ENCODE data around the gene ZNF837.

Gene ZNF837

DNA sequence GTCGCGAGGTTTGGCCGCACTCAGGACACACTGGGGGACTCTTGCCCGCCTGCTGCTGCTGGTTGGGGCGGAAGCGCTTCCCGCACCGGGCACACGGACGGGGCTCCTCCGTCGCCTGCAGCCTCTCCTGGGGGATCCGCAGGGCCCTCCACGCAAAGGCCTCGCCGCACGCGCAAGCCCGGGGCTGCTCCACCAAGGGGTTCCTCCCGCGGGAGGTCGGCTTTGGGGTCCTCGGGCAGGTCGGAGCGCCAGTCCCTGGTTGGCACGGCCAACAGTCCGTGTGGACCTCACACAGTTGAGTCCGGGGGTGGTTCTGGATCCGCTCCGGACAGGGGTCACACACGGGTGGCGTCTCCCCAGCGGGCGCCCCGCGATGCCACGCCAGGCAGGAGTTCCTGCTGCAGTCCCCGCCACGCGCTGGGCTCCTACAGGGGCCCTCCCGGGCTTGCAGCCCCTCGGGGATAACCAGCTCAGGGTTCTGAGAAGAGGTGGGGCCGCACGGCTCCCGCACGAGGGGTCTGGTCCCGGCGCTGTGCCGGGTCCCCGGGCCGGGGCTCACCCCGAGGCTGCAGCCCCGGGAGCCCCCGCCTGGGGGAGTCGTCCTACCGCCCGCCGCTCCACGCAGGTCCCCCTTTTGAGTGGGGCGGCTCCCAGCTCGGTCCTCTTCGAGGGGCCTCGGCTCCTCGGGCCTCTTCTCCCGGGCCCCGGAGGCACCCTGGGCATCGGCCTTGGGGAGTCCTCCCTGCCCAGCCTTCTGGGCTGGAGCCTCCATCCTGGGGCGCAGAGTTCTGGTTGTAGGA, 12.1 kb downstream of the ZNF837 start:
- no peak for DNase-seq
- no peak for TF ChIP-seq GATA1 (IDR thresholded peaks at IDR 0.05; ENCODE audit: low read depth, low read length)
- no peak for TF ChIP-seq POLR2A (IDR thresholded peaks at IDR 0.05; ENCODE audit: low read length)

DNA sequence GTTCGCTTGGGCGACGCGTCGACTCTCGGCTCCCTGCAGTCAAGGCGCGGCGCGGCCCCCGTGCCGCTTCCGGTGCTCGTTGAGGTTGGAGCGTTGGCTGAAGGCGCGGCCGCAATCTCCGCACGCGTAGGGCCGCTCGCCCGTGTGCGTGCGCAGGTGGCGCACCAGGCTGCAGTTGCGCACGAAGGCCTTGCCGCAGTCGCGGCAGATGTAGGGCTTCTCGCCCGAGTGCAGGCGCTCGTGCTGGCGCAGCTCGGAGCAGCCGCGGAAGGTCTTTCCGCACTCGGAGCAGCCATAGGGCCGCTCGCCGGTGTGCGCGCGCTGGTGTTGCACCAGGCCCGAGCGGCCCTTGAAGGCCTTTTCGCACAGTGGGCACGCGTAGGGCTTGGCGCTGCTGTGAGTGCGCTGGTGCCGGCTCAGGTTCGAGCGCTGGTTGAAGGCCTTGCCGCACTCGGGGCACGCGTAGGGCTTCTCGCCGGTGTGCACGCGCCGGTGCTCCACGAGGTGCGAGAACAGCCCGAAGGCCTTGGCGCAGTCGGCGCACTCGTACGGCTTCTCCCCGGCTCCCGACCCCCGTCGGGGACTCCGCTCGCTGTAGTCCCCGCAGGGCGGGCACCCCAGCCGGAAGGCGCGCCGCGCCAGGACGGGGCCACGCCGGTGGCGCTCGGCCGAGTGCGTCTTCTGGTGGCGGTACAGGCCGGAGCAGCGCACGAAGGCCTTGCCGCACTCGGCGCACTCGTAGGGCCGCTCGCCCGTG, 13.0 kb downstream of the ZNF837 start:
- TF ChIP-seq GATA1 (IDR thresholded peaks at IDR 0.05; ENCODE audit: low read depth, low read length) (no peak), POLR2A (IDR thresholded peaks at IDR 0.05; ENCODE audit: low read length) (no peak)
- DNase-seq, result no peak

DNA sequence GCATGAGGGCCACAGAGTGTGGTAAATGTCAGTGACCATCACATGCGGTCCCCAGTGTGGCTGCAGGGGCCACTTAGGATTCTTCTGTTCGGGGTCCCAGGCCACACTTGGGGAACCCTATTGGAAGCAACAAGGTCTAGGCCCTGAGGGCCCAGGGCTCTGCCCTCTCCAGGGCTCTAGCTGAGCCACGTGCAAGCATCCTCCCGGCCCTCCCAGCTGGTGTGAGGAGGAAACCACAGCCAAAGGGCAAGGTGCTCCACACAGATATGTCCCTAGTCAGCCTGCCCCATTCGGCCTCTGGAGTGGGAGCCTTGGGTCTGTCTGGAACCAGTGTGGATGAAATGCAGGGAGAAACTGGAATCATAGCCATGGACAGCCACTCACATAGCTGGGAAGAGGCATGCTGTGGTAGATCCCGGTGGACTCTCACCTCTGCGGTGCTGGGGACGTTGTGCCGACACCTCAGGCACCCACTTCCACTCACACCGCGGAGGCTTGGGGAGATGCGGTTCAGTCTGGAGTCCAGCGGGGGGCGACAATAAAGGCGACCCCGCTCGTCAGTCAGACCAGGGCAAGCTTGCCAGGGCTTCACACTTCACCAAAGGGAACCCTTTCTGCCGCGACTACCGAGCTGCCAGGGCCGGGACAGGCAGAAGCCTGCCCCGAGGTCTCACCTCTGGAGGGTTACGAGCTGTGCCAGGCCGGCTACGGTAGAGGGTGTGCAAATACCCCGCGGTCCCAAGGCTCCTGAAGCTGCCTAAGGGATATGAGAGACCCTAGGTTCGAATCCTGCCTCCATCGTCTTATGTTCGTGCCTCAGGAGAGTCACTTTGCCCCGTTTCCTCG, 14.0 kb downstream of the ZNF837 start:
- DNase-seq, result no peak
- no peak for TF ChIP-seq POLR2A (IDR thresholded peaks at IDR 0.05; ENCODE audit: low read length)
- TF ChIP-seq GATA1 (IDR thresholded peaks at IDR 0.05; ENCODE audit: low read depth, low read length), result no peak

DNA sequence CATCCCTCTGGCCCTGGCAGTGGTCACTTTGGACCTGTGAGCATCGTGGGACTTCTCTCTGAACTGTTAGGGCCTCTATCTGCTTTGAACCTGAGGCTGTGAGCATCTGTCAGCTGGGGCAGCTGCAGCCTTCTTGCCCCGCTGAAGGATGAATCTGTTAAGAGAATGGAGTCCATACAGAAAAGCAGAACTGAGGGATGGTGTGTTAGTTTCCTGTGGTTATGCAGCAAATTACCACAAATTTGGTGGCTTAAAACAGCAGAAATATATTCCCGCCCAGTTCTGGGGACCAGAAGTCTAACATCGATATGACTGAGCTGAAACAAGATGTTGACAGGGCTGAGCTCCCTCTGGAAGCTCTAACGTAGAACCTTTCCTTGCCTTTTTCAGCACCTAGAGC, 16.7 kb downstream of the ZNF837 start:
- no peak for DNase-seq
- TF ChIP-seq GATA1 (IDR thresholded peaks at IDR 0.05; ENCODE audit: low read depth, low read length), result no peak
- TF ChIP-seq POLR2A (IDR thresholded peaks at IDR 0.05; ENCODE audit: low read length), result no peak

DNA sequence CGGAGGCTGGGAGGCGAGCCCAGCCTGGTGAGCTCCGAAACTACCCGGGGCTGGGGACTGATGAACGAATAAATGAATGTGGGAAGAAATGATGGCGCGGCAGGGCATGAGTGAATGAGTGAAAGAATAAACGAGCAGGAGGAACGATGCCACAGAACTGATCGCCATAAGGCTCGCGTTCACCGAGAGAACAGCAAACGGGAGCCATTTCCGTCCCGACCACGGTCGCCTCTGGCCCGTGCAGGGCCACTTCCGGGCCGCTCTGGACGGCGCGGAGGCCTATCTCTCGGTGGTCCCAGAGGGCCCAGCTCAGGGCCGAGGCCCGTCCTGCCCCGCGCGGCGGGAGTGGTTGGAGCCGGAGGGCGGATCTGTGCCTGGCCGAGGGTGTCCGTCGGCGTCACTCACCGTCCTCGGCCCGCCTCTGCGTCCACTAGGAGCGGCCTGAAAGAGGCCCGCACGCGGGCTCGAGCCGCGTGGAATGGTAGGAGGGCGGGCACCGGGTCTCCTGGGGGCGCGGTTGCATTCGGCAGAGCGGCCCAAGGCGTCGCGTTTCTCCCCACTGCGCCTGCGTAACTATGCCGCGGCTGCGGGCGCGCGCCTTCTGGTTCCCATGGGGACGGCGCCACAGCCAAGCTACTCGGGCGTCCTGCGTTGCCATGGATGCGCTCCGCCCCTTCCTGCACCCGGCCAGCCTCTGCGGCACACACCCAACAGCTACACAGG, 18.4 kb downstream of the ZNF837 start, which contains the start of gene ZNF497:
TSS of gene ZNF497 (minus strand) at position 480 of the 723 bp plus-strand sequence. CDS start 5,116 bp downstream, outside the sequence.
- TF ChIP-seq POLR2A (IDR thresholded peaks at IDR 0.05; ENCODE audit: low read length) (peak; percentile 92), GATA1 (IDR thresholded peaks at IDR 0.05; ENCODE audit: low read depth, low read length) (no peak)
- peak; percentile 98 to 99 for DNase-seq

DNA sequence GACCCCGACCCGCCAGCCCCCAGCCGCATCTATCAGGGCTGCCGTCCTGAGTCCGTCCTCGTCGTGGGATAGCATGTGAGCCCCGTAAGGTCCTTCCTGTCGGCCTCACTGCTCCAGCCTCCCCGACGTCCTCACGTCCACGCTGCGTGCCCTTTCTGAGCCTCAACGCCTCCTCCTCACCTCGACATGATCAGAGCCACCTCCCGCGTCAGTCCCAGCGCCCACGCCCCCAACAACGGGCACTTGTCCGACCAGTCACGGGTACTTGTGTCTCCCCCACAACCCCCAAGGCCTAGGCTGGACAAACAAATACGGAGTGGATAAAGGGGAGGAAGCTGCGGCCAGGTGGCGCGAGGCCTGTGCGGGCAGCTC, 18.9 kb downstream of the ZNF837 start:
- peak in 1 of 2 experiments; percentile 83 for DNase-seq
- no peak for TF ChIP-seq GATA1 (IDR thresholded peaks at IDR 0.05; ENCODE audit: low read depth, low read length)
- TF ChIP-seq POLR2A (IDR thresholded peaks at IDR 0.05; ENCODE audit: low read length), result no peak

DNA sequence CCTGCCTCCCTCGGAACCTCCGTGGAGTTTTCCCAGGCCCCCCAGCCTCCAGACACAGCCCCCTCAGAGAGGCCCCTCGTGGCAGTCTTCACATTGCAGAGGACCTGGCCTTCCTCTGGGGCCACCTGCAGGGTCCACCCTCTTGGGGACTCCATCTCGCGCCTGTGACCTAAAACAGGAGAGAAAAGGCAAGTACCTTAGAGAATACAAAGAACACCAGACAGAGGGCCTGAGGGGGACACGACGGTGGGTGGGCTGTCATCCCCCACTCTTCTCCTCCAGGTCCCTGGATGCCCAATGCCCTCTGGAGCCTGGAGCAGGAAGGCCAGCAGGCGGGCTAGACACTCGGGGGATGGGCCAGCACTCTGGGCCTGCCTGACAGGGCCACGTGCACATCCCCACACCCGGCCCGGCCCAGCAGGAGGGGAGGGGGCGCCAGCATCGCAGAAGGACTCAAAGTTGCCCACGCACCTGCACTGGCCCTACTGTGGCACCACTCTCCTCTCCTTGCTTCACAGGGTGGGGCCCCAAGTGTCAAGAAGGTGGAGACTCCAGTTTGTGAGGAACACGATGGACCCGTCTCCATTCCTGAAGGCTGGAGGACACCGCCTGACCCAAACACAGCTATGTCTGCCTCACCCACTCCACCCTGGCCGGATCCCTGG, 23.2 kb downstream of the ZNF837 start:
- no peak for DNase-seq
- TF ChIP-seq POLR2A (IDR thresholded peaks at IDR 0.05; ENCODE audit: low read length), result no peak
- TF ChIP-seq GATA1 (IDR thresholded peaks at IDR 0.05; ENCODE audit: low read depth, low read length), result no peak

DNA sequence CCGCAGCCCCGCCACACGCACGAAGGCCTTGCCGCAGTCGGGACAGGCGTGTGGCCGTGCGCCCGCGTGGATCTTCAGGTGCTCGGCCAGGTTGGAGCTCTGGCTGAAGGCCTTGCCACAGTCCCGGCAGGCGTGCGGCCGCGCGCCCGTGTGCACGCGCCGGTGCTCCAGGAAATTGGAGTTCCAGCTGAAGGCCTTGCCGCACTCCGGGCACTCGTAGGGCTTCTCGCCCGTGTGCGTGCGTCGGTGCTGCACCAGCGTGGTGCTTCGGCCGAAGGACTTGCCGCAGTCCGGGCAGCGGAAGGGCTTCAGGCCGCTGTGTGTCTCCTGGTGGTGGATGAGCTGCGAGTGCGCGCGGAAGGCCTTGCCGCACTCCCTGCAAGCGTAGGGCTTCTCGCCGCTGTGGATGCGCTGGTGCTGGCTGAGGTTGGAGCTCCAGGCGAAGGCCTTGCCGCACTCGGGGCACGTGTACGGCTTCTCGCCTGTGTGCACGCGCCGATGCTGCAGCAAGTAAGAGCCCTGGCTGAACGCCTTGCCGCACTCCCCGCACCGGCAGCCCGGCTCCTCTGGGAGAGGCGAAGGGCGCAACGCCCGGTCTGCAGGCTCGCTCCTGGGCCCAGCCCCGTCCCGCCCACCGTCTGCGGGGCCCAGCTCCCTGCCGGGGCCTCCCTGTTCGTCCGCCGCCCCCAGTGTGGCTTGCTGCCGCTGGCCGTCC, 23.9 kb downstream of the ZNF837 start:
- DNase-seq, result no peak
- TF ChIP-seq POLR2A (IDR thresholded peaks at IDR 0.05; ENCODE audit: low read length) (no peak), GATA1 (IDR thresholded peaks at IDR 0.05; ENCODE audit: low read depth, low read length) (no peak)

DNA sequence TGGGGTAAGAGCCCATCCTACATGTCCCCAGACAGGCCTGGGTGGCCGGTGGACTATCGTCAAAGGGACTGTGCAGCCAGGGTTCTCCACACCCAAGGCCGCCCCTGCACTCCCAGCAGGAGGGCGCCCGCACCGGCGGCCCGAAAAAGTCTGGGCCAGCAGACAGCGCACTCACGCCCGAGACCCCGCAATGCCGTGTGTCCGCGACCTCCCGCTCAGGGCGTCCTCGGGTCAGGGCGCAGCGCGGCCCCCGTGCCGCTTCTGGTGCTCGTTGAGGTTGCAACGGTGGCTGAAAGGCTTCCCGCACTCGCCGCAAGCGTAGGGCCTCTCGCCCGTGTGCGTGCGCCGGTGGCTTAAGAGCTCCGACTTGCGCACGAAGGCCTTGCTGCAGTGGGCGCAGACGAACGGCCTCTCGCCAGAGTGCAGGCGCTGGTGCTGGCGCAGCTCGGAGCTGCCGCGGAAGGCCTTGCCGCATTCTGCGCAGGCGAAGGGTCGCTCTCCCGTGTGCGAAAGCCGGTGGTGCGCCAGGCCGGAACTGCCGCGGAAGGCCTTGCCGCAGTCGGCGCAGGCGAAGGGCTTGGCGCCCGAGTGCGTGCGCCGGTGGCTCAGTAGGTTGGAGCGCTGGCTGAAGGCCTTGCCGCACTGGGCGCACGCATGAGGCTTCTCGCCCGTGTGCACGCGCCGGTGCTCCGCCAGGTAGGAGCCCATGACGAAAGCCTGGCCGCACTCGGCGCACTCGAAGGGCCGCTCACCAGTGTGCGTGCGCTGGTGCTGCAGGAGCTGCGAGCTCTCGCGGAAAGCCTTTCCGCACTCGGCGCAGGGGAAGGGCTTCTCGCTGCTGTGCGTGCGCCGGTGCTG, 24.7 kb downstream of the ZNF837 start:
- peak in 1 of 2 experiments; percentile 62 for DNase-seq
- TF ChIP-seq POLR2A (IDR thresholded peaks at IDR 0.05; ENCODE audit: low read length), result no peak
- TF ChIP-seq GATA1 (IDR thresholded peaks at IDR 0.05; ENCODE audit: low read depth, low read length), result no peak

DNA sequence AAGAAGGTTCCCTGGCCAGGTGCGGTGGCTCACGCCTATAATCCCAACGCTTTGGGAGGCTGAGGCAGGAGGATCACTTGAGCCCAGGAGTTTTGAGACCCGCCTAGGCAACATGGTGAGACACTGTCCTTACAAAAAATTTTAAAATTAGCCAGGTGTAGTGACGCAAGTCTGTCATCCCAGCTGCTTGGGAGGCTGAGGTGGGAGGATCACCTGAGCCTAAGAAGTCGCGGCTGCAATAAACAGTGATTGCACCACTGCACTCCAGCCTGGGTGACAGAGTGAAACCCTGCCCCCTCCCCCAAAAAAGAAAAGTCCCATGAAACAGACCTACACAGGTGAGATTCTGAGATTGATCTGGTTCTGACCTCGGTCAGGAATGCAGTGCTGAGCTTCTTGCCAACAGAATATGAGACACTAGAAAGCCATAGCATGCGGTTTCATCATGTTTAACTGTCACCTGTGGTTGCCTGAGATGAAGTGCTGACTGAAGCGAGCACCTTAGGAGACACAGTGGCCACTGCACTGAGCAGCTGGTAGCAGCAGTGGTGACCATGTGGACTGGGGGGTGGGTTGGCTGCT, 25.5 kb downstream of the ZNF837 start:
- no peak for DNase-seq
- TF ChIP-seq GATA1 (IDR thresholded peaks at IDR 0.05; ENCODE audit: low read depth, low read length), result no peak
- TF ChIP-seq POLR2A (IDR thresholded peaks at IDR 0.05; ENCODE audit: low read length), result no peak

DNA sequence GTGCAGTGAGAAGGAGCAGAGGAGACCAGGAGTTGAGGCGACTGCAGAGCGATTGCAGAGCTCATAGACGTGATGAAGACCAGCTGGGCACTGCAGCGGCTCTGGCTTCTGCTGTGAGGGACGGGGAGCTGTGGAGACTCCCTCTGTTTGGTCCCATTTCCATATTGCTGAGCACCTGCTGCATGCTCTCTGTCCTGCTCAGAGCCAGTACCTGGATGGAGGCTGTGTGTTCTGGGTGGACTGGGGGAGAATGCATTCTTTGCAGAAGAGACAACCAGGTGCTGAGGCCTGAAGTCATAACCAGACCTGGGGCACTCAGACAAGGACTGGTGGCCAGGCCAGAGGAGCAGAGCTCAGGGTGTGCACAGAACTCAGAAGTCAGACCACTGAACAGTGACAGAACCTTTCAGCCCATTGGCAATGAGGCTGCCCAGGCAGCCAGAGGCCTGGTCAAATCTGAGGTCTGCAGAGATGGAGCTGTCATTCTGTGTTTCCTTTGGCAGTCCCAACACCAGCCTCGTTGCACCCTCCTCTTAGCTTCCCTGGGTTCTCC, 26.3 kb downstream of the ZNF837 start:
- TF ChIP-seq GATA1 (IDR thresholded peaks at IDR 0.05; ENCODE audit: low read depth, low read length), result no peak
- TF ChIP-seq POLR2A (IDR thresholded peaks at IDR 0.05; ENCODE audit: low read length), result no peak
- no peak for DNase-seq
